Upper lobe of left lung (tissue), 4 donors: ENCODE measurements around the gene MCM3AP.

Experiments
- CTCF ChIP-seq, 6 experiments: fragments of 450-650 bp in 4 of 6; fragments of 200-600 bp in 2 of 6; sonication (generic) in 2 of 6; IDR thresholded peaks; one replicate each; pipeline ENCODE4 v1.5.1; 2016 to 2019; ENCODE audit warnings: antibody characterized with exemption in 6 of 6
- POLR2AphosphoS5 ChIP-seq, 2 donors: sonication (generic); formaldehyde crosslinking; IDR thresholded peaks; one replicate each; pipeline ENCODE4 v1.5.1; 2017; ENCODE audit warnings: antibody characterized with exemption in 2 of 2

DNA sequence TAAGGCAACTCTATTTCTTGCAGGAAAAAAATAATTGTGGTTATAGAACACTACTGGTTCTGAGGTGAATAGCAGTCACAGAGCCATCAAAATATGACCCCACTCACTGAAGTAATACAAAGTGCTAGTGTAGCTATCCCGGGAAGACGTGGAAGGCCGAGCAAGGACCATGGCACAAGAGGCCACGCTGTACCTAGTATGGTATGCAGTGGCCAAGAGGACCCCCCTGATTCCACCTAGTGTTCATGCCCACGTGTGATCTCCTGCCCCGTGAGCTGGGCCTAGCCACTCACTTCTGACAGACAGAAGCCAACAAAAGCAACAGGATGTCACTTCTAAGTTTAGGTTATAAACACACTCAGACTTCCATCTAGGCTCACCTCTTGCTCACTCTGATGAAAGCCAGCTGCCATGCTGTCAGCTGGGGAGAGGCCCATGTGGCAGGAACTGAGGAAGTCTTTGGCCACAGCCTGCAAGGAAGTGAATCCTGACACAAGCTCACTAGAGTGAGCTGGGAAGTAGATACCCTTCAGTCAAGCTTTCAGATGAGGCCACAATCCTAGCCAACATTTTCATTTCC, 35.2 kb downstream of the MCM3AP start:
- no peak for TF ChIP-seq POLR2AphosphoS5 (IDR thresholded peaks at IDR 0.05)
- TF ChIP-seq CTCF (IDR thresholded peaks at IDR 0.05) = no peak
